Measurements from ENCODE around the gene NEBL. TPM values are rescaled to one million over a fixed set of nuclear protein-coding genes. Genes with fewer than 3 reads are reported as not detected.

Gene NEBL
- total RNA-seq, 1 experiment from 2014 or later, result 32.3 TPM

GRCh38 chr10:20932606-20933126, 35.6 kb upstream of the NEBL start:
- ChIA-PET POLR2A (no interaction called here), CTCF (no interaction called here)
- in situ Hi-C loops (cut with HindIII; ENCODE audit: low pct_unique_long_range_greater_than_20kb, low sequenced_read_pairs), result no loop called here
- Histone ChIP-seq H3K9me3 (ENCODE audit: control insufficient read depth, insufficient read depth, low read depth, low read length) (no peaks in the 10 kb centered on the region), H3K4me1 (ENCODE audit: control insufficient read depth, insufficient read depth, low read length) (no peaks in the 10 kb centered on the region), H3K4me3 (ENCODE audit: low read depth in 2 of 2, low read length in 2 of 2) (no peak overlapping the region), H3K36me3 (ENCODE audit: control insufficient read depth, insufficient read depth, low read length) (no peaks in the 10 kb centered on the region), H3K27ac (ENCODE audit: low read length) (no peak overlapping the region), H3K27me3 (ENCODE audit: control insufficient read depth, insufficient read depth, low read length) (no peaks in the 10 kb centered on the region)
- intact Hi-C loops (cut with micrococcal nuclease; ENCODE audit: unreplicated experiment), result no loop called here
- DNase-seq (ENCODE audit: low read depth, low spot score), result no peak
- TF ChIP-seq TCF7L2 (IDR thresholded peaks at IDR 0.05; ENCODE audit: low read depth, low read length), result no peak
- no peak for TF ChIP-seq POLR2AphosphoS5 (IDR thresholded peaks at IDR 0.05; ENCODE audit: low read depth, low read length)
- TF ChIP-seq REST (IDR thresholded peaks at IDR 0.05; ENCODE audit: insufficient read depth in 1 of 2, low read depth in 2 of 2, low read length in 1 of 2), result no peak
- no peak for TF ChIP-seq SIN3A (IDR thresholded peaks at IDR 0.05; ENCODE audit: borderline replicate concordance, insufficient read depth, low read depth, low read length)
- TF ChIP-seq CTCF (IDR thresholded peaks at IDR 0.05), result no peak
- no TSS peak for BruUV-seq (replicated peaks)
- no peak for ATAC-seq

GRCh38 chr10:20931156-20931795, 34.2 kb upstream of the NEBL start:
- Histone ChIP-seq H3K36me3 (ENCODE audit: control insufficient read depth, insufficient read depth, low read length) (no peaks in the 10 kb centered on the region), H3K27ac (ENCODE audit: low read length) (no peak overlapping the region), H3K27me3 (ENCODE audit: control insufficient read depth, insufficient read depth, low read length) (no peaks in the 10 kb centered on the region), H3K4me3 (ENCODE audit: low read depth in 2 of 2, low read length in 2 of 2) (no peak overlapping the region), H3K9me3 (ENCODE audit: control insufficient read depth, insufficient read depth, low read depth, low read length) (no peaks in the 10 kb centered on the region), H3K4me1 (ENCODE audit: control insufficient read depth, insufficient read depth, low read length) (no peaks in the 10 kb centered on the region)
- DNase-seq (ENCODE audit: low read depth, low spot score) (no peak), ATAC-seq (no peak)
- BruUV-seq (replicated peaks), result no TSS peak
- intact Hi-C loops (cut with micrococcal nuclease; ENCODE audit: unreplicated experiment) (no loop called here), in situ Hi-C loops (cut with HindIII; ENCODE audit: low pct_unique_long_range_greater_than_20kb, low sequenced_read_pairs) (no loop called here)
- POLR2A ChIA-PET, result no interaction called here
- CTCF ChIA-PET, result no interaction called here
- TF ChIP-seq REST (IDR thresholded peaks at IDR 0.05; ENCODE audit: insufficient read depth in 1 of 2, low read depth in 2 of 2, low read length in 1 of 2) (no peak), SIN3A (IDR thresholded peaks at IDR 0.05; ENCODE audit: borderline replicate concordance, insufficient read depth, low read depth, low read length) (no peak), TCF7L2 (IDR thresholded peaks at IDR 0.05; ENCODE audit: low read depth, low read length) (no peak), CTCF (IDR thresholded peaks at IDR 0.05) (no peak), POLR2AphosphoS5 (IDR thresholded peaks at IDR 0.05; ENCODE audit: low read depth, low read length) (no peak)

All from Panc1 (cell line).